IMR-90 (cell line): ENCODE results near the gene ARHGEF10L. TPM values are rescaled to one million over a fixed set of nuclear protein-coding genes. Genes with fewer than 3 reads are reported as not detected.

Source experiments
- ATAC-seq: fragments of 200-7000 bp; cut with Tn5 transposase; 2 replicates; pipeline ENCODE4 v1.9.1; 2020; ENCODE audit warnings: low read depth, mild to moderate bottlenecking, moderate library complexity
- BruUV-seq: library from RNA; stranded (reverse); fragments of 400-500 nt; replicated peaks from 2 replicates; lab custom pipeline; 2021; lab: Mats Ljungman, UMichigan
- CTCF ChIA-PET: fragments of 300-600 bp; formaldehyde crosslinking; extraction: SDS; loops from one replicate; lab custom pipeline; 2021; ENCODE audit warnings: antibody characterized with exemption; lab: Yijun Ruan, JAX
- POLR2A ChIA-PET: fragments of 300-600 bp; sonication (Branson Sonifier 250); formaldehyde crosslinking; loops from one replicate; lab custom pipeline; 2022; ENCODE audit warnings: antibody characterized with exemption; ENCODE audit not compliant: unreplicated experiment; lab: Charles Lee
- DNase-seq: peaks from one replicate; pipeline ENCODE4 v3.0.0; 2013
- H2AFZ ChIP-seq: replicated peaks from 2 replicates; pipeline ENCODE3; 2013; ENCODE audit warnings: low read length, mild to moderate bottlenecking; ENCODE audit not compliant: poor library complexity
- H2AK5ac ChIP-seq: 2 replicates; pipeline ENCODE4 v1.6.1; 2013; ENCODE audit warnings: low read depth, low read length, inconsistent platforms
- H2AK9ac ChIP-seq: replicated peaks from 2 replicates; pipeline ENCODE3; 2013; ENCODE audit warnings: mild to moderate bottlenecking, low read depth, low read length, moderate library complexity; ENCODE audit not compliant: poor library complexity
- H2BK120ac ChIP-seq: 2 replicates; pipeline ENCODE4 v1.6.1; 2013; ENCODE audit warnings: low read depth, low read length, inconsistent platforms
- H2BK15ac ChIP-seq: 3 replicates; pipeline ENCODE4 v1.6.1; 2013; ENCODE audit warnings: low read depth, low read length, inconsistent platforms
- H2BK20ac ChIP-seq: 2 replicates; pipeline ENCODE4 v1.6.1; 2013; ENCODE audit warnings: low read depth, mild to moderate bottlenecking, inconsistent platforms, low read length, moderate library complexity
- H2BK5ac ChIP-seq: 2 replicates; pipeline ENCODE4 v1.6.1; 2013; ENCODE audit warnings: mild to moderate bottlenecking, low read depth, low read length, inconsistent platforms; ENCODE audit not compliant: poor library complexity, severe bottlenecking
- H3K14ac ChIP-seq: replicated peaks from 2 replicates; pipeline ENCODE4 v1.6.1; 2013; ENCODE audit warnings: low read depth, low read length, inconsistent platforms
- H3K18ac ChIP-seq: 2 replicates; pipeline ENCODE4 v1.6.1; 2013; ENCODE audit warnings: low read depth, low read length, control low read depth
- H3K23ac ChIP-seq: 2 replicates; pipeline ENCODE4 v1.6.1; 2013; ENCODE audit warnings: low read depth, low read length, inconsistent platforms
- H3K27ac ChIP-seq: 2 replicates; pipeline ENCODE4 v1.5.1; 2013; ENCODE audit warnings: mild to moderate bottlenecking, control low read depth, low read length; ENCODE audit not compliant: insufficient read depth
- H3K27me3 ChIP-seq: 2 replicates; pipeline ENCODE4 v1.6.1; 2013; ENCODE audit warnings: low read length; ENCODE audit not compliant: control insufficient read depth, insufficient read depth
- H3K36me3 ChIP-seq: 2 replicates; pipeline ENCODE4 v1.6.1; 2013; ENCODE audit warnings: low read length, mixed read lengths; ENCODE audit not compliant: control insufficient read depth, insufficient read depth
- H3K4ac ChIP-seq: 2 replicates; pipeline ENCODE4 v1.6.1; 2013; ENCODE audit warnings: low read depth, low read length, inconsistent platforms
- H3K4me1 ChIP-seq: 2 replicates; pipeline ENCODE4 v1.6.1; 2013; ENCODE audit warnings: low read length, mixed read lengths; ENCODE audit not compliant: control insufficient read depth, insufficient read depth
- H3K4me2 ChIP-seq: 2 replicates; pipeline ENCODE4 v1.6.1; 2013; ENCODE audit warnings: low read depth, mild to moderate bottlenecking, control low read depth, low read length, moderate library complexity
- H3K4me3 ChIP-seq: 2 replicates; pipeline ENCODE4 v1.5.1; 2013; ENCODE audit warnings: low read depth, mild to moderate bottlenecking, control low read depth, low read length, moderate library complexity; ENCODE audit not compliant: insufficient read depth
- H3K56ac ChIP-seq: 2 replicates; pipeline ENCODE4 v1.6.1; 2013; ENCODE audit warnings: low read length, inconsistent platforms; ENCODE audit not compliant: insufficient read depth; ENCODE audit errors: extremely low read depth
- H3K79me1 ChIP-seq, 2 experiments: 2 replicates each; pipeline ENCODE4 v1.6.1; 2013; ENCODE audit warnings: low read length in 2 of 2, inconsistent platforms in 1 of 2, low read depth in 1 of 2
- H3K9ac ChIP-seq: 2 replicates; pipeline ENCODE4 v1.6.1; 2013; ENCODE audit warnings: low read depth, low read length, control low read depth
- H3K9me1 ChIP-seq: 2 replicates; pipeline ENCODE4 v1.6.1; 2013; ENCODE audit warnings: low read length, inconsistent platforms; ENCODE audit not compliant: insufficient read depth
- H3K9me3 ChIP-seq: 2 replicates; pipeline ENCODE4 v1.6.1; 2013; ENCODE audit warnings: low read length; ENCODE audit not compliant: control insufficient read depth, insufficient read depth
- H4K20me1 ChIP-seq: 2 replicates; pipeline ENCODE4 v1.6.1; 2013; ENCODE audit warnings: low read length, inconsistent platforms; ENCODE audit not compliant: insufficient read depth
- H4K5ac ChIP-seq: 2 replicates; pipeline ENCODE4 v1.6.1; 2013; ENCODE audit warnings: mild to moderate bottlenecking, low read depth, low read length, control low read depth
- H4K8ac ChIP-seq, 2 experiments: 2 replicates each; pipeline ENCODE4 v1.6.1; 2013; ENCODE audit warnings: low read depth in 2 of 2, low read length in 2 of 2, control low read depth in 1 of 2, inconsistent platforms in 1 of 2
- H4K91ac ChIP-seq: 2 replicates; pipeline ENCODE4 v1.6.1; 2013; ENCODE audit warnings: low read depth, low read length, inconsistent platforms; ENCODE audit not compliant: insufficient read depth
- BHLHE40 ChIP-seq: fragments of 150-350 bp; IDR thresholded peaks from 2 replicates; pipeline ENCODE4 v1.6.1; 2016; ENCODE audit warnings: mild to moderate bottlenecking, low read depth, low read length
- CEBPB ChIP-seq: IDR thresholded peaks from 2 replicates; pipeline ENCODE4 v1.6.1; 2012; ENCODE audit warnings: low read depth, low read length, improper control_type of control experiment
- CHD1 ChIP-seq: IDR thresholded peaks from 2 replicates; pipeline ENCODE4 v1.6.1; 2012; ENCODE audit warnings: low read depth, low read length, improper control_type of control experiment
- CTCF ChIP-seq: conservative IDR thresholded peaks from 2 replicates; pipeline ENCODE4 v1.5.1; 2012; ENCODE audit warnings: mild to moderate bottlenecking, low read depth, low read length, improper control_type of control experiment
- ELK1 ChIP-seq: fragments of 150-350 bp; IDR thresholded peaks from 2 replicates; pipeline ENCODE4 v1.6.1; 2016; ENCODE audit warnings: low read depth, mild to moderate bottlenecking, low read length, moderate library complexity, borderline replicate concordance
- FOS ChIP-seq: fragments of 150-350 bp; IDR thresholded peaks from 2 replicates; pipeline ENCODE4 v1.6.1; 2016; ENCODE audit warnings: low read depth, low read length
- MAFK ChIP-seq: IDR thresholded peaks from 2 replicates; pipeline ENCODE4 v1.6.1; 2012; ENCODE audit warnings: low read depth, low read length, improper control_type of control experiment
- MAZ ChIP-seq: IDR thresholded peaks from 2 replicates; pipeline ENCODE4 v1.6.1; 2012; ENCODE audit warnings: low read depth, mild to moderate bottlenecking, low read length, improper control_type of control experiment, moderate library complexity, borderline replicate concordance
- MXI1 ChIP-seq: IDR thresholded peaks from 2 replicates; pipeline ENCODE4 v1.6.1; 2012; ENCODE audit warnings: low read depth, mild to moderate bottlenecking, low read length, moderate library complexity, borderline replicate concordance
- NFE2L2 ChIP-seq: fragments of 150-350 bp; IDR thresholded peaks from 2 replicates; pipeline ENCODE4 v1.6.1; 2016; ENCODE audit warnings: low read depth, mild to moderate bottlenecking, low read length
- POLR2A ChIP-seq: IDR thresholded peaks from 2 replicates; pipeline ENCODE4 v1.6.1; 2012; ENCODE audit warnings: mild to moderate bottlenecking, low read depth, low read length
- RAD21 ChIP-seq: IDR thresholded peaks from 2 replicates; pipeline ENCODE4 v1.6.1; 2012; ENCODE audit warnings: low read length, improper control_type of control experiment
- RCOR1 ChIP-seq: IDR thresholded peaks from 2 replicates; pipeline ENCODE4 v1.6.1; 2012; ENCODE audit warnings: mild to moderate bottlenecking, low read length, improper control_type of control experiment; ENCODE audit not compliant: insufficient replicate concordance
- RFX5 ChIP-seq: IDR thresholded peaks from 2 replicates; pipeline ENCODE4 v1.8.0; 2012; ENCODE audit warnings: low read depth, mild to moderate bottlenecking, low read length, moderate library complexity
- SMC3 ChIP-seq: fragments of 150-350 bp; IDR thresholded peaks from 2 replicates; pipeline ENCODE4 v1.6.1; 2016; ENCODE audit warnings: low read depth, mild to moderate bottlenecking, antibody characterized with exemption, low read length, moderate library complexity
- USF2 ChIP-seq: fragments of 150-350 bp; IDR thresholded peaks from 2 replicates; pipeline ENCODE4 v1.6.1; 2017; ENCODE audit warnings: mild to moderate bottlenecking, antibody characterized with exemption, low read length, low read depth
- WGBS, 2 experiments: methylation state at CpG; one replicate each; pipeline versions ENCODE4 v1.1.5 to v1.1.7; 2013; ENCODE audit warnings: missing lambda C conversion rate in 2 of 2; ENCODE audit not compliant: insufficient read length in 1 of 2; ENCODE audit errors: extremely low coverage in 2 of 2; 5-methylcytosine and 5-hydroxymethylcytosine counted together
- dilution Hi-C: fragments of 300-500 bp; cut with HindIII; formaldehyde crosslinking; loops from one replicate; pipeline ENCODE4 v1.14.3; 2018; ENCODE audit warnings: low sequenced_read_pairs; ENCODE audit not compliant: unreplicated experiment
- in situ Hi-C: fragments of 300-500 bp; cut with MboI; formaldehyde crosslinking; loops from 3 replicates; pipeline ENCODE4 v1.14.3; 2019; ENCODE audit warnings: low sequenced_read_pairs, inconsistent platforms, mixed read lengths
- intact Hi-C: fragments of 100-400 bp; cut with micrococcal nuclease; formaldehyde crosslinking; loops from 2 replicates; pipeline ENCODE4 v1.10.0; 2022
- polyA plus RNA-seq, 3 experiments: library from polyadenylated mRNA; depleted of rRNA; stranded (reverse); fragments of >200 nt; gene quantifications; 2 replicates each; pipeline ENCODE4 v1.2.3, GENCODE V29; 2012; ENCODE audit warnings: low replicate concordance in 1 of 3
- total RNA-seq: library from RNA; depleted of rRNA; stranded (reverse); fragments of >200 nt; gene quantifications from 2 replicates; pipeline ENCODE4 v1.2.3, GENCODE V29; 2012

The ARHGEF10L gene
- total and polyA plus RNA-seq, 2 of the 4 experiments (the other 2 are of a cell fraction) = 4.8 to 12.4 TPM

GRCh38 chr1:17657436-17657835, 117.9 kb downstream of the ARHGEF10L start:
- H3K4me3 ChIP-seq = no peak overlapping the region
- H3K14ac ChIP-seq = no peak overlapping the region
- H3K9ac ChIP-seq = no peak overlapping the region
- TF ChIP-seq MAZ (no peak), MXI1 (no peak), RAD21 (no peak), NFE2L2 (no peak), MAFK (no peak), BHLHE40 (no peak), ELK1 (no peak), SMC3 (no peak), RCOR1 (no peak), FOS (no peak), CHD1 (no peak), USF2 (no peak), RFX5 (no peak), CEBPB (no peak), POLR2A (no peak), CTCF (no peak)
- intact Hi-C loops = no loop called here
- BruUV-seq = no TSS peak
- H3K9me1 ChIP-seq = no peaks in the 10 kb centered on the region
- dilution Hi-C loops = no loop called here
- H4K91ac ChIP-seq = no peak overlapping the region
- H2AK5ac ChIP-seq = no peak overlapping the region
- ATAC-seq = no peak
- H2BK20ac ChIP-seq = no peak overlapping the region
- no peak overlapping the region for H2AFZ ChIP-seq
- CTCF ChIA-PET = no interaction called here
- POLR2A ChIA-PET = no interaction called here
- H3K4ac ChIP-seq = no peak overlapping the region
- no peak overlapping the region for H2BK120ac ChIP-seq
- no peak overlapping the region for H2BK5ac ChIP-seq
- peaks cover 16% of the 10 kb centered on the region for H3K36me3 ChIP-seq
- 95% methylated on average over 4 of the region's 13 CpGs; no CpG with 5 or more reads in 1 of the 2 experiments for WGBS, 2 experiments
- H3K23ac ChIP-seq = no peak overlapping the region
- no peak overlapping the region for H3K18ac ChIP-seq
- H4K5ac ChIP-seq = no peak overlapping the region
- DNase-seq = no peak
- H2AK9ac ChIP-seq = no peak overlapping the region
- 0 out of 2 replicates have a peak, but pooled peaks cover 4% of the 10 kb centered on the region for H4K20me1 ChIP-seq
- H3K9me3 ChIP-seq = no peaks in the 10 kb centered on the region
- no peak overlapping the region for H3K56ac ChIP-seq
- H3K79me1 ChIP-seq = no peaks in the 10 kb centered on the region; a peak in 1 of 4 replicates
- H2BK15ac ChIP-seq = no peak overlapping the region
- no peaks in the 10 kb centered on the region for H3K4me1 ChIP-seq
- no peak overlapping the region for H3K27ac ChIP-seq
- H3K4me2 ChIP-seq = no peak overlapping the region
- in situ Hi-C loops = loop anchor here (5.0 to 10.0 kb wide), 2 partner anchors 445 to 917 kb away; no protein-coding TSS in a partner anchor
- H3K27me3 ChIP-seq = no peaks in the 10 kb centered on the region
- H4K8ac ChIP-seq = no peak overlapping the region
